Smooth muscle cell (in vitro differentiated cells): ENCODE results near the gene TULP4. TPM values are rescaled to one million over a fixed set of nuclear protein-coding genes. Genes with fewer than 3 reads are reported as not detected.
"Not testable (repeated sequence)": the region's sequence is repeated elsewhere in the genome, so short reads cannot be mapped to it uniquely, and the experiment has no call there.

ENCODE experiments used
- DNase-seq: peaks from one replicate; lab custom pipeline; 2025; ENCODE audit not compliant: unreplicated experiment; lab: John Stamatoyannopoulos, UW
- H2AFZ ChIP-seq: fragments of 200-600 bp; sonication (generic); 2 replicates; pipeline ENCODE4 v1.6.0; 2016; ENCODE audit warnings: antibody characterized with exemption, low read depth, mild to moderate bottlenecking
- H3F3A ChIP-seq: fragments of 200-600 bp; sonication (generic); 2 replicates; pipeline ENCODE4 v1.6.0; 2017; ENCODE audit warnings: antibody characterized with exemption, low read depth
- H3K27ac ChIP-seq: fragments of 200-600 bp; sonication (generic); 2 replicates; pipeline ENCODE4 v1.5.1; 2016; ENCODE audit warnings: low read depth, mild to moderate bottlenecking
- H3K27me3 ChIP-seq: fragments of 200-600 bp; sonication (generic); 2 replicates; pipeline ENCODE4 v1.6.1; 2016; ENCODE audit warnings: low read depth, mild to moderate bottlenecking
- H3K36me3 ChIP-seq: fragments of 200-600 bp; sonication (generic); 2 replicates; pipeline ENCODE4 v1.5.1; 2016; ENCODE audit warnings: low read depth
- H3K4me1 ChIP-seq: fragments of 200-600 bp; sonication (generic); 2 replicates; pipeline ENCODE4 v1.5.1; 2016; ENCODE audit warnings: low read depth
- H3K4me2 ChIP-seq: fragments of 200-600 bp; sonication (generic); 2 replicates; pipeline ENCODE4 v1.6.0; 2016; ENCODE audit warnings: mild to moderate bottlenecking
- H3K4me3 ChIP-seq: fragments of 200-600 bp; sonication (generic); 2 replicates; pipeline ENCODE4 v1.5.1; 2016; ENCODE audit warnings: mild to moderate bottlenecking
- H3K79me2 ChIP-seq: fragments of 200-600 bp; sonication (generic); 2 replicates; pipeline ENCODE4 v1.6.0; 2016; ENCODE audit warnings: low read depth, mild to moderate bottlenecking
- H3K9ac ChIP-seq: fragments of 200-600 bp; sonication (generic); 2 replicates; pipeline ENCODE4 v1.6.0; 2016; ENCODE audit warnings: low read depth
- H3K9me3 ChIP-seq: fragments of 200-600 bp; sonication (generic); replicated peaks from 2 replicates; pipeline ENCODE4 v1.5.1; 2016; ENCODE audit warnings: low read depth
- H4K20me1 ChIP-seq: fragments of 200-600 bp; sonication (generic); 2 replicates; pipeline ENCODE4 v1.6.0; 2016; ENCODE audit warnings: low read depth
- WGBS: methylation state at CpG from one replicate; pipeline ENCODE4 v1.1.7; 2016; ENCODE audit warnings: low lambda C conversion rate; 5-methylcytosine and 5-hydroxymethylcytosine counted together
- polyA plus RNA-seq: library from polyadenylated mRNA; unstranded; fragments of >200 nt; fragmentation: Nextera tagmentation; extraction: Ambion mirVana; gene quantifications from 2 replicates; pipeline ENCODE4 v1.2.1, GENCODE V29; 2016
- total RNA-seq: library from RNA; depleted of rRNA; stranded (reverse); fragments of >200 nt; gene quantifications from 2 replicates; pipeline ENCODE4 v1.2.3, GENCODE V29; 2014
- TF ChIP-seq, protein P1 (sequence below): fragments of 200-600 bp; sonication (generic); IDR thresholded peaks from 2 replicates; pipeline ENCODE4 v1.5.1; 2017; ENCODE audit warnings: borderline replicate concordance, mild to moderate bottlenecking, antibody characterized with exemption; ENCODE audit not compliant: insufficient read depth, poor library complexity, severe bottlenecking

TULP4 gene
- total and polyA plus RNA-seq, 2 experiments from 2014 or later: 16.1 to 85.0 TPM

GRCh38 chr6:158521759-158522158, 209.5 kb downstream of the TULP4 start:
- TF ChIP-seq, protein P1, sequence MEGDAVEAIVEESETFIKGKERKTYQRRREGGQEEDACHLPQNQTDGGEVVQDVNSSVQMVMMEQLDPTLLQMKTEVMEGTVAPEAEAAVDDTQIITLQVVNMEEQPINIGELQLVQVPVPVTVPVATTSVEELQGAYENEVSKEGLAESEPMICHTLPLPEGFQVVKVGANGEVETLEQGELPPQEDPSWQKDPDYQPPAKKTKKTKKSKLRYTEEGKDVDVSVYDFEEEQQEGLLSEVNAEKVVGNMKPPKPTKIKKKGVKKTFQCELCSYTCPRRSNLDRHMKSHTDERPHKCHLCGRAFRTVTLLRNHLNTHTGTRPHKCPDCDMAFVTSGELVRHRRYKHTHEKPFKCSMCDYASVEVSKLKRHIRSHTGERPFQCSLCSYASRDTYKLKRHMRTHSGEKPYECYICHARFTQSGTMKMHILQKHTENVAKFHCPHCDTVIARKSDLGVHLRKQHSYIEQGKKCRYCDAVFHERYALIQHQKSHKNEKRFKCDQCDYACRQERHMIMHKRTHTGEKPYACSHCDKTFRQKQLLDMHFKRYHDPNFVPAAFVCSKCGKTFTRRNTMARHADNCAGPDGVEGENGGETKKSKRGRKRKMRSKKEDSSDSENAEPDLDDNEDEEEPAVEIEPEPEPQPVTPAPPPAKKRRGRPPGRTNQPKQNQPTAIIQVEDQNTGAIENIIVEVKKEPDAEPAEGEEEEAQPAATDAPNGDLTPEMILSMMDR: no peak
- H3K4me3 ChIP-seq: no peak overlapping the region
- H3K9ac ChIP-seq: no peak overlapping the region
- H4K20me1 ChIP-seq: no peaks in the 10 kb centered on the region
- 83% methylated on average over 1 of the region's 1 CpG for WGBS
- no peak overlapping the region for H2AFZ ChIP-seq
- no peaks in the 10 kb centered on the region for H3F3A ChIP-seq
- no peak overlapping the region for H3K27ac ChIP-seq
- peaks cover 6% of the 10 kb centered on the region for H3K4me1 ChIP-seq
- no peaks in the 10 kb centered on the region for H3K27me3 ChIP-seq
- no peaks in the 10 kb centered on the region for H3K79me2 ChIP-seq
- no peaks in the 10 kb centered on the region for H3K36me3 ChIP-seq
- no peak for DNase-seq
- no peak overlapping the region for H3K4me2 ChIP-seq
- no peaks in the 10 kb centered on the region for H3K9me3 ChIP-seq

DNA sequence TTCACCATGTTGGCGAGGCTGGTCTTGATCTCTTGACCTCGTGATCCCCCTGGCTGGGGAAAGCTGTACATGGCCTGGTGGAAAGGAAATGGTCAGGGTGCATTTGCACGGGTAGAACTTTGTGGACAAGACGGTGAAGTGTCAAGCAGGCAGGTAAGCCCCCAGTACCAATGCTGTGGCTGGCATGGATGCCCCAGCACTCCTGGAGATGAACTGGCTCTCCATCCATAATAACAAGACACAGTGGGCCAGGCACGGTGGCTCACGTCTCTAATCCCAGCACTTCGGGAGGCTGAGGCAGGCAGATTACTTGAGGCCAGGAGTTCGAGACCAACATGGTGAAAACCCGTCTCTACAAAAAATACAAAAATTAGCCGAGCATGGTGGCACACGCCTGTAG, 210.4 kb downstream of the TULP4 start:
- Histone ChIP-seq H3K4me3 (no peak overlapping the region), H3K79me2 (no peaks in the 10 kb centered on the region), H2AFZ (no peak overlapping the region), H4K20me1 (no peaks in the 10 kb centered on the region), H3F3A (no peaks in the 10 kb centered on the region), H3K9me3 (no peaks in the 10 kb centered on the region), H3K36me3 (no peaks in the 10 kb centered on the region), H3K27me3 (no peaks in the 10 kb centered on the region), H3K9ac (no peak overlapping the region), H3K27ac (no peak overlapping the region), H3K4me2 (no peak overlapping the region), H3K4me1 (peaks cover 6% of the 10 kb centered on the region)
- TF ChIP-seq, protein P1: no peak
- 95% methylated on average over 11 of the region's 11 CpGs for WGBS
- no peak for DNase-seq

- WGBS: 93% methylated on average over 15 of the region's 15 CpGs
Measured at GRCh38 chr6:158524311-158524710, 212.0 kb downstream of the TULP4 start.

GRCh38 chr6:158527858-158528257, 215.6 kb downstream of the TULP4 start:
- not testable (repeated sequence) for H3F3A ChIP-seq, H3K79me2 ChIP-seq, H3K4me2 ChIP-seq, H2AFZ ChIP-seq, H3K9me3 ChIP-seq, H3K36me3 ChIP-seq, H4K20me1 ChIP-seq, H3K27me3 ChIP-seq, H3K9ac ChIP-seq, H3K4me1 ChIP-seq, H3K4me3 ChIP-seq, H3K27ac ChIP-seq, DNase-seq
- 90% methylated on average over 1 of the region's 1 CpG for WGBS

More at GRCh38 chr6:158524311-158524710, 212.0 kb downstream of the TULP4 start:
- TF ChIP-seq, protein P1: no peak
- Histone ChIP-seq H3F3A (no peaks in the 10 kb centered on the region), H3K4me1 (no peaks in the 10 kb centered on the region), H3K36me3 (no peaks in the 10 kb centered on the region), H3K9me3 (no peaks in the 10 kb centered on the region), H3K79me2 (no peaks in the 10 kb centered on the region), H3K4me3 (no peak overlapping the region), H3K9ac (no peak overlapping the region), H3K4me2 (no peak overlapping the region), H2AFZ (no peak overlapping the region), H3K27me3 (no peaks in the 10 kb centered on the region), H3K27ac (no peak overlapping the region), H4K20me1 (no peaks in the 10 kb centered on the region)
- no peak for DNase-seq
